ENCODE measurements around the gene SFR1.

DNA sequence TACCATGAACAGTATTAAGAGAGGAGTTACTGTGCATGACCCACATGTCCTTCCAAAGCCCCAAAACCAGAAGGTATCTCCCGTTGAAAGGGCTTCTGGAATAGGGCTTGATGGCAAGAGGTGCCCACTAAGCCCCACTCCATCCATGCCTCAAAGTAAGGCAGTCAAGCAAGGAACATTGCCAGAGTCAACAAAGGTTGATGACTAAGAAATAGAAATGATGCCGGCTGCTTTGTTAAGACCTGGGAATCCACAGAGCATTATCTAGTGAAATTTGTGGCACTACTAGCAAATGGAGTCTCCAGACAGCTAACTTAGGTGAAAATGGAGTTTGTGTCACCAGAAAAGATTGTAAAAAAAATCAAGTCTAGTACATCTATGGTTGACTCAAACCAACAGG, 6.2 kb downstream of the SFR1 start:
- TF ChIP-seq, protein P1, sequence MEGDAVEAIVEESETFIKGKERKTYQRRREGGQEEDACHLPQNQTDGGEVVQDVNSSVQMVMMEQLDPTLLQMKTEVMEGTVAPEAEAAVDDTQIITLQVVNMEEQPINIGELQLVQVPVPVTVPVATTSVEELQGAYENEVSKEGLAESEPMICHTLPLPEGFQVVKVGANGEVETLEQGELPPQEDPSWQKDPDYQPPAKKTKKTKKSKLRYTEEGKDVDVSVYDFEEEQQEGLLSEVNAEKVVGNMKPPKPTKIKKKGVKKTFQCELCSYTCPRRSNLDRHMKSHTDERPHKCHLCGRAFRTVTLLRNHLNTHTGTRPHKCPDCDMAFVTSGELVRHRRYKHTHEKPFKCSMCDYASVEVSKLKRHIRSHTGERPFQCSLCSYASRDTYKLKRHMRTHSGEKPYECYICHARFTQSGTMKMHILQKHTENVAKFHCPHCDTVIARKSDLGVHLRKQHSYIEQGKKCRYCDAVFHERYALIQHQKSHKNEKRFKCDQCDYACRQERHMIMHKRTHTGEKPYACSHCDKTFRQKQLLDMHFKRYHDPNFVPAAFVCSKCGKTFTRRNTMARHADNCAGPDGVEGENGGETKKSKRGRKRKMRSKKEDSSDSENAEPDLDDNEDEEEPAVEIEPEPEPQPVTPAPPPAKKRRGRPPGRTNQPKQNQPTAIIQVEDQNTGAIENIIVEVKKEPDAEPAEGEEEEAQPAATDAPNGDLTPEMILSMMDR (conservative IDR thresholded peaks at IDR 0.05): no peak
- TF ChIP-seq EZH2 (IDR thresholded peaks at IDR 0.05; ENCODE audit: low read depth): no peak

Measured in PC-9 (cell line).